ENCODE data around the gene LNPK. TPM values are rescaled to one million over a fixed set of nuclear protein-coding genes. Genes with fewer than 3 reads are reported as not detected.

Gene LNPK
- 12.5 TPM for total RNA-seq (ENCODE audit: unreplicated experiment)
- long read RNA-seq, partial matches to known transcripts = 1 of 1 reads
- long read RNA-seq, other reads (novel, unspliced or antisense) = 0 of 1 reads

GRCh38 chr2:176001916-176002687, at the start of gene LNPK:
Gene LNPK (minus strand): TSS chr2:176002267. CDS start chr2:175995584, 6,683 bp downstream.
- Mint-ChIP-seq H3K27ac (ENCODE audit: unreplicated experiment) (peak within 1 kb of the TSS; percentile 65), H3K27me3 (ENCODE audit: unreplicated experiment) (no peaks in the 10 kb centered on the region), H3K36me3 (ENCODE audit: low read depth, unreplicated experiment) (no peaks in the 10 kb centered on the region), H3K4me3 (ENCODE audit: unreplicated experiment) (peak within 1 kb of the TSS; percentile 98), H3K9me3 (ENCODE audit: unreplicated experiment) (no peaks in the 10 kb centered on the region), H3K4me1 (ENCODE audit: unreplicated experiment) (peaks cover 11% of the 10 kb centered on the region)
- TF ChIP-seq CTCF (IDR thresholded peaks at IDR 0.05; ENCODE audit: unreplicated experiment) = no peak
- DNase-seq (ENCODE audit: low spot score) = peak; percentile 90

- TF ChIP-seq CTCF (IDR thresholded peaks at IDR 0.05; ENCODE audit: unreplicated experiment) = no peak
- Mint-ChIP-seq H3K27me3 (ENCODE audit: unreplicated experiment) (peaks cover 1% of the 10 kb centered on the region), H3K9me3 (ENCODE audit: unreplicated experiment) (no peaks in the 10 kb centered on the region), H3K36me3 (ENCODE audit: low read depth, unreplicated experiment) (no peaks in the 10 kb centered on the region), H3K27ac (ENCODE audit: unreplicated experiment) (no peak overlapping the region), H3K4me3 (ENCODE audit: unreplicated experiment) (no peak overlapping the region), H3K4me1 (ENCODE audit: unreplicated experiment) (no peaks in the 10 kb centered on the region)
- no peak for DNase-seq (ENCODE audit: low spot score)
Observed at GRCh38 chr2:176039375-176039774, 37.3 kb upstream of the LNPK start.

GRCh38 chr2:176038694-176039093, 36.6 kb upstream of the LNPK start:
- Mint-ChIP-seq H3K4me3 (ENCODE audit: unreplicated experiment) (no peak overlapping the region), H3K4me1 (ENCODE audit: unreplicated experiment) (no peaks in the 10 kb centered on the region), H3K27me3 (ENCODE audit: unreplicated experiment) (peaks cover 1% of the 10 kb centered on the region), H3K36me3 (ENCODE audit: low read depth, unreplicated experiment) (no peaks in the 10 kb centered on the region), H3K27ac (ENCODE audit: unreplicated experiment) (no peak overlapping the region), H3K9me3 (ENCODE audit: unreplicated experiment) (no peaks in the 10 kb centered on the region)
- no peak for DNase-seq (ENCODE audit: low spot score)
- TF ChIP-seq CTCF (IDR thresholded peaks at IDR 0.05; ENCODE audit: unreplicated experiment) = no peak

- Mint-ChIP-seq H3K4me3 (ENCODE audit: unreplicated experiment) (no peak overlapping the region), H3K9me3 (ENCODE audit: unreplicated experiment) (no peaks in the 10 kb centered on the region), H3K4me1 (ENCODE audit: unreplicated experiment) (no peaks in the 10 kb centered on the region), H3K27me3 (ENCODE audit: unreplicated experiment) (peaks cover 1% of the 10 kb centered on the region), H3K27ac (ENCODE audit: unreplicated experiment) (no peak overlapping the region), H3K36me3 (ENCODE audit: low read depth, unreplicated experiment) (no peaks in the 10 kb centered on the region)
- TF ChIP-seq CTCF (IDR thresholded peaks at IDR 0.05; ENCODE audit: unreplicated experiment) = no peak
- DNase-seq (ENCODE audit: low spot score) = no peak
Observed at GRCh38 chr2:176035013-176035691, 33.1 kb upstream of the LNPK start.

- no peak overlapping the region for H3K4me3 Mint-ChIP-seq (ENCODE audit: unreplicated experiment)
- H3K27ac Mint-ChIP-seq (ENCODE audit: unreplicated experiment) = no peak overlapping the region
- DNase-seq (ENCODE audit: low spot score) = no peak
- H3K4me1 Mint-ChIP-seq (ENCODE audit: unreplicated experiment) = peaks cover 3% of the 10 kb centered on the region
- no peaks in the 10 kb centered on the region for H3K36me3 Mint-ChIP-seq (ENCODE audit: low read depth, unreplicated experiment)
- TF ChIP-seq CTCF (IDR thresholded peaks at IDR 0.05; ENCODE audit: unreplicated experiment) = no peak
- H3K27me3 Mint-ChIP-seq (ENCODE audit: unreplicated experiment) = no peaks in the 10 kb centered on the region
- H3K9me3 Mint-ChIP-seq (ENCODE audit: unreplicated experiment) = no peaks in the 10 kb centered on the region
Observed at GRCh38 chr2:176027806-176028205, 25.7 kb upstream of the LNPK start.

Measured in endothelial cell (in vitro differentiated cells).